Measurements from ENCODE around the gene PHGDH.
A peak's percentile ranks its signal among the peaks of the same experiment; 100 is the strongest.
"Not testable (repeated sequence)": the region's sequence is repeated elsewhere in the genome, so short reads cannot be mapped to it uniquely, and the experiment has no call there.

The PHGDH gene

DNA sequence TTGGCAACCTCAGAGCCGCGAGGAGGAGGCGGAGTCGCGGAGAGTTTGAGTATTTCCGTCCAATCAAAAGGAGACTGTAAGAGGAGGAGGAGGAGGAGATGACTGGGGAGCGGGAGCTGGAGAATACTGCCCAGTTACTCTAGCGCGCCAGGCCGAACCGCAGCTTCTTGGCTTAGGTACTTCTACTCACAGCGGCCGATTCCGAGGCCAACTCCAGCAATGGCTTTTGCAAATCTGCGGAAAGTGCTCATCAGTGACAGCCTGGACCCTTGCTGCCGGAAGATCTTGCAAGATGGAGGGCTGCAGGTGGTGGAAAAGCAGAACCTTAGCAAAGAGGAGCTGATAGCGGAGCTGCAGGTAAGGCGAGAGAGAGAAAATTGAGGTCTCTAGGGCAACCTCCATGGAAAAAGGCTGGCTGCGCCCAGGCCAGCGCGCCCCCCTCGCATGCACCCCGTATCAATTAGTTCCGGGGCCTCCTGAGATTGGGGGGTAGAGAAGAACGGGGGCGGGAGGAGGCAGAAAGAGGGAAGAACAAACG lies at the start of gene PHGDH:
Gene PHGDH (plus strand): TSS at position 131 of the 538 bp plus-strand sequence. CDS start 89 bp downstream, at position 220.
- DNase-seq: peak; percentile 79

DNA sequence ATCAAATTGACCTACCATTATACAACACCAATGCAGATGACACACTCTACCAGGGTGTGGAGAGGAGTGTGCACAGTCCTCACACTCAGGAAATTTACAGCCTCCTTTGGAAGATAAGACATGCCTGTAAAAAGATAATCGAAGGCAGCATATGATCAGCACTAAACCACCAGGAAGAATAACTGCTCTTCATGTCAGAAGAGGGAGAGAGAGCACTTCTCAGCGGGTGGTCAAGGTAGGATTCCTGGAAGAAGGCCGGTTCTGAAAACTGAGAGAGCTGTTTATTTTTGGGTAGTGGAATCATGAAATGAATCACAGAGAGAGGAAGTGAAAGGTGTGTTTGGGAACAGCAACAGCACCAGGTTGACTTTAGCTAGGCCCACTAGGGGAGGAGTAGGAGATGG lies 49.7 kb upstream of the PHGDH start:
- DNase-seq: no peak

DNA sequence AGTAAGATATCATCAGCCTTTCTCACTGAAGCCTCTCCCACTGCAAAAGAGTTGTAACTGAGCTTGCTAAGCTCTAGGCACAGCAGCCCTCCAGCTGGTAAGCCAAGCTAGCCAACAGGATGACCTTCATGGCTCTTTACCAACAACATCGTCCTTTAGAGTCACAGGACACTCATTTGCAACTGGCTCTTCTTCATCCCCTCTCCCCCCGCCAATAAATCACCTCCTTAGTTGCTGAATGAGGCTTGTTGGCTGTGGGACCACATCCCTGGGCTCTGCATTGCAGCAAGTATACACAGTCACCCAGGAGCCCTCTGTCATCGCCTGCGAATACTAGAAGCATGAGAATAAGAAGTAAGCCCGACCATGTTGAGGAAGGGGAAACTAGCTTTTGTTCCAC lies 47.7 kb upstream of the PHGDH start:
- DNase-seq: no peak

DNA sequence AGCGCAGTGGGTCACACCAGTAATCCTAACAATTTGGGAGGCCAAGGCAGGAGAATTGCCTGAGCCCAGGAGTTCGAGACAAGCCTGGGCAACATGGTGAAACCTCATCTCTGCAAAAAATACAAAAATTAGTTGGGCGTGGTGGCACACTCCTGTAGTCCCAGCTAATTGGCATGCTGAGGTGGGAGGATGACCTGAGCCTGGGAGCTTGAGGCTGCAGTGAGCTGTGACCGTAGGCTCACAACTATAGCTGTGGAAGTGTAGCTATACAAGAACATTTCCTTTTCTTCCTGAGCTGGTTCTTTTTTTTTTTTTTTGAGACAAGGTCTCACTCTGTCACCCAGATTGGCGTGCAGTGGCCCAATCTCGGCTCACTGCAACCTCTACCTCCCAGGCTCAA lies 44.6 kb upstream of the PHGDH start:
- DNase-seq: no peak

DNA sequence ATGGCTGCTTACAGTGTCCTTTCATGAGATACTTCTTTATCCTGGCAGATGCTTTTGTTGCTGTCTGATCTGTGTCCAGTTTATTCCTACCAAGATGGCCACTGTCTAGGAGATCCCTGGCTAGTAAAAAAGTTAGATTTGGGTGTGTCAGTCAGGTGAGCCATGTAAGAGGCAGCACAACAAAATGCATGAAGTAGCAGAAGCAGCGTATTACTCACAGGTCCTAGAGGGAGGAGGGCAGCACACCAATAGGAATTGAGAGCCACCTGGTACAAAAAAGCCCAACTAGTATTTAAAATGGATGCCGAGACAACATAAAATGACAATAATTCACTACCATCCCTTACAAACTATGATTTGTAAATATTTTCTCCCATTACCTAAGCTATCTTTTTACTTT lies 40.8 kb upstream of the PHGDH start:
- no peak for DNase-seq

DNA sequence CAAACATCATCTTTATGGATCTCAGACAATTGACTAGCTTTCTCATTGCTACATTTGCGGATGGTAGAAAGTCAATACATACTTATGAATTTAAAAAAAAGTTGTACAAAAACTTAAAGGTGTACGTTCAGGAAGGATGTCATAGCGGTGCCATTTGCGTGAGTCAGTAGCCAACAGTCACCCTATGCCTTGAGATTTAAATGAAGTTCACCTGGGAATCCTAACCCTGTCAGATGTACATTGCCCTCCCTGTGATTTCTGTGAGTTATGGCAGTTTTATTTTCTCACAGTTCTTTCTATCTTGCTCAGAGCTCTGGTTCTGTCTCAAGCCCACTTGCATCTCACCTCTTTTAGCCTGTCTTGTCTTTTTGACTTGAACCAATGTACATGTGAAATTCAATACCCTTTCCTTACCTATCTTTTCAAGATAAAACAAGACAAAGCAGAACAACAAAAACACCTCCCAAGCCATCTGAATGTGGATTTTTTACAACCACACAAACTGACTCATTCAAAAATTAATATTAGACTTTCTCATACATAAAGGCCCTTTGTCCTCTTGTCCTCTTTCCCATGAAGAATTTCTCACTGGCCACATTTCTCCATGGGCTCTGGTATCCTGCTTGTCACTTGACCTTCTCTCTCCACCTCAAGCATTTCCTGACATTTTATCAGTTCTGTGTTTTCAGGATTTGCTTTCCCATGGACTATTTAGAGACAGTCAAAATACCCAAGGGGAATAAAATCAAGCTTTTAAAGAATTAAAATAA lies 38.4 kb upstream of the PHGDH start:
- DNase-seq: no peak

DNA sequence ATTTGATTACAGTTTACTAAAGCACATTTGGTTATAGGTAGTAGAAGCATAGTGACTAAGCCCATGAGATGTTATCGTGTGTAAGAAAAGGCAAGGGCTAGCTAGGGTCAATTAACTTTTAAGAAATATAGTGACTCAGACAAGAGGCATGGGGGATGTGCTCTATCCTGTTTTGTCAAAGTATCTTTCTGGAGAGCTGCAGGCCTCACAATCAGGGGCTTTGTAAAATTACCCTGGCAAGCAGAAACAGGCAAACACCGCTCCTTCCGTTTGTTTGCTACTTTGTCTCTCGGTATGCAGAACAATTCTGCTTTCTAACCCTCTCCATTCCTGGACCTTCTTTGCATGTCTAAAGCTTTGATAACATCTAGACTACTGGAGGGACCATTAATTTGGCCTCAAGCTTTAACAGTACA lies 37.6 kb upstream of the PHGDH start:
- no peak for DNase-seq

DNA sequence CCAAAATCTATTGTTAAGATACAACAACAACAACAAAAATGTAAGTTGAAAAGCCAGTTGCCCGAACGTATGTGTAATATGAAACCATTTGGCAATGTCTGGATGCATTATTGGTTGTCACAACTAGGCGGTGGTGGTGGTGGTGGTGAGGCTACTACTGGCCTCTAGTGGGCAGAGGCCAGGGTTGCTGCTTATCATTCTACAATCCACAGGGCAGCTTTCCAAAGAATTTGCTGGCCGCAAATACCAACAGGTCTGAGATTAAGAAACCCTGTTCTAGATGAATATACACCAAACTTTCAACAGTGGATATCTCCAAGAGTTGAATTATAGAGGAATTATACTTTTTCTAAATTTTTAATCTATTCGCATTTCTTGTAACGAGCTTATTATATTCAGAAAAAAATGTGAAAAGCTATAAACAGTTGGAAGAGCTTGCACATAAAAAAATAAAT lies 36.9 kb upstream of the PHGDH start:
- DNase-seq: no peak

DNA sequence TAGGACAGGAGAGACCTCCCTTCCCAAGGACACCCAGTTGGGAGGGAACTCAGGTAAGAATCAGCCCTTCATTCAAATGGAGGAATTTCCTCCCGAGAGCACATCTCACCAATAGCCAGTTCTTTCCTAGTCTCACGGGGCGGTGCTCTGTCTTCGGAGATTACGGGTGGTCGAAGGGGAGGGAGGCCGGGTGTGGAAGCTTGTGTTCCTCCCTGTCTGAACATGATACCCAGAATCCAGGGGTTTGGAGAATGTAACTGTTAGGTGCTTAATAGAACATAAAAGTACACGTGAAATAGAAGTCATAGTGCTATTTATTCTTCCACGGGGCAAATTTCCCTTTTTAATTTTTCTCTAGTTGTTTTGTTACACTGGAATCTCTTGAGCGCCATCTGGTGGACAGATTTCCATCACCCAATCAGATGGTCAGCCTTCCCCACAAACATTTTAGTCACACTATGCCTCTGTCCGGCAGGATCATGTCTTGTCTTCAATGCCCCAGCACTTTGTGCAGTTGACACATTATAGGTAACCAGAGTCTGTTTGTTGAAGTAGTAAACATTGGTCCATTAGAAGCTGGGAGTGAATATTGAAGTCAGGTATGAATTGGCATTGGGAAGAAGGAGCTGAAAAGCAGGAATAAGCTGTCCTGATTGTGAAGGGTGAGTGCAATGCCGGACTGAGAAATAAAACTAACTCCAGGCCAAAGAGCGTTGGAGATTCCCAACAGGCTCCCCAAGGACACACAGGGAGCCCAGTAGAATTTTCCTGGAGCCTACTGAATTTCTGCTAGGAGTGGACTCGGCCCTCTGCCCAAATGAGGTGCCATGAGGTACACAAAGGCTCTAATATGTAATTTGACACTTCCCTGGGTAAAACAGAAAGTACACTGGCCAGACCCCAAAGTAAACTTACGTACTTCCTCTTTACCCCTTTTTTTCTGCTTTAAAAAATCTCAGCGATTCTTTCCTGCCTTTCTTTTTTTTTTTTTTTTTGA lies 36.1 kb upstream of the PHGDH start:
- DNase-seq: peak; percentile 74

DNA sequence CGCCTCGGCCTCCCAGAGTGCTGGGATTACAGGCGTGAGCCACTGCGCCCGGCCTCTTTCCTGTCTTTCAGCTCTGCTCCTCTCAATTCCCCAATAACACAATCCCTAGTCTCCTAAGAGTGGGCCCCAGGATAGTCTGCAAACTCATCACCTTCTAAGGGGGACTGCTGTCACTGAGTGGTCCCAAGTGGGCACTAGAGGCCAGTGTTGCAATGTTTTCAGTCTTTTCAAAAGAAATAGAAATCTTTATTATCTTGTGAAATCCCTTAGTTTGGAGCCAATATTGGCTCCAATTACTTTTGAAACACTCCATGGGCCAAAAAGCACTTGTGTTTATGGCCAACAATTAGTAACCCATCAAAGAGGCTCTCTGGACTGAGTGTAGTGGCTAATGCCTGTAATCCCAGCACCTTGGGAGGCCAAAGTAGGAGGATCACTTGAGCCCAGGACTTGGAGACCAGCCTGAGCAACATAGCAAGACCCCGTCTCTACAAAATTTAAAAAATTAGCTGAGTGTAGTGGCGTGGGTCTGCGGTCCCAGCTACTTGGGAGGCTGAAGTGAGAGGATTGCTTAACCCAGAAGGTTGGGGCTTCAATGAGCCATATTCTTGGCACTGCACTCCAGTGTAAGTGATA lies 35.0 kb upstream of the PHGDH start:
- DNase-seq: no peak

DNA sequence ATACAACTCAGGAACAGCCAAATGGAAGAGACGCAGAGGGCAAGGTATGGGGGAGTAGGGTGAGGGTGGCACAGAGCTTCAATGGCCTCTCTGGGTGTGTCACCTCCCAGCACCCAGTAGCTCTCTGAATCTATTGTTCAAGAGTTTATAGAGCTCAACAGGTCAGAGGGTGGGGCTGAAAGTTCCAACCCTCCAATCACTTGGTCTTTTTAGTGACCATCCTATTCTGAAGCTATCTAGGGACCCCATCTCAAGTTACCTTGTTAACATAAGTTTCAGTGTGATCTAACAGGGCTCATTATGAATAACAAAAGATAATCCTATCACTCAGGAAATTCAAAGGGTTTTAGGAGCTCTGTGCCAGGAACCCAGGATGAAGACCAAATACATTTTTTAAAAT lies 32.5 kb upstream of the PHGDH start:
- no peak for DNase-seq

DNA sequence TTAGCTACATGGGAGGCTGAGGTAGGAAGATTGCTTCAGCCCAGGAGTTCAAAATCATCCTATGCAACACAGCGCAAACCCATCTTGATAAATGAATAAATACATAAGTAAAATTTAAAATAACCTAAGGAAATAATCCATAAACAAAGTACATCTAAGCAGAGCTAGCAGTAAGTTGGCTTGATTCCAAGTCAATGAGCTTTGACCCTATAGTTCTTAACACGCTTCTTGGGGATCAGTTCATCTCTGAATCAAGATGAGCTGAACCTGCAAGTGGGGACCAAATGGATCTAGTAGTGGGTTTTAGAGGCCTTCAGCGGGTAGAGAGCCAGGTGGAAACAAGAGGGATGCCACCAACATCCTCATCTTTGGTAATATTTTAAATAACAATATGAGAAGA lies 31.5 kb upstream of the PHGDH start:
- no peak for DNase-seq

DNA sequence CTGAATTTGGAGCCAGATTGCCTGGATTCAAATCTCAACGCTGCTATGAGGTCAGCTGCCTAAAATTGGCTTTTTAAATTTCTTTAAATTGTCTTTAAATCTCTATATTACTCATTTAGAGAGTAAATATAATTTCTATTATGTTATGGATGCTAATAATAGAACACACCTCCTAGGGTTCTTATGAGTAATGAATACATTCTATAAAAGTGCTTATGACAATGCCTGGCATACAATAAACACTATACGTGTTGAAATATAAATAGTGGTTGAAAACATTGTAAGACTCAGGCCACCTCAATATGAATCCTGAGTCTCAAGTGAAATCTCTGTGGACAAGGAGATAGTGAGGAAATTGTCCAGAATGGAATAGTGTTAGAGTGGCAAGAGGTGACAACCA lies 31.0 kb upstream of the PHGDH start:
- no peak for DNase-seq

DNA sequence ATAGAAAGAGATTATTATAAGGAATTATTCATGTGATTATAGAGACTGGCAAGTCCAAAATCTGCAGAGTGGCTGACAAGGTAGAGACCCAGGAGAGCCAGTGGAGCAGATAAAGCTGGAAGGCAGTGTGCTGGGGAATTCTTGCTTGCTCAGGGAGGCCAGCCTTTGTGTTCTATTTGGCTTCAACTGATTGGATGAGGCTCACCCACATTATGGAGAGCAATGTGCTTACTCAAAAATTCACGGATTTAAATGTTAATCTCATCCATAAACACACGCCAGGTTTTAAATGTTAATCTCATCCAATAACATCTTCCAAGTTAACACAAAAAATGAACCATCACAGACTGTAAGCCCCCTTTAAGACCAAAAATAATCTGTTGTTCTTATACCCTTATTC lies 30.2 kb upstream of the PHGDH start:
- DNase-seq: no peak

DNA sequence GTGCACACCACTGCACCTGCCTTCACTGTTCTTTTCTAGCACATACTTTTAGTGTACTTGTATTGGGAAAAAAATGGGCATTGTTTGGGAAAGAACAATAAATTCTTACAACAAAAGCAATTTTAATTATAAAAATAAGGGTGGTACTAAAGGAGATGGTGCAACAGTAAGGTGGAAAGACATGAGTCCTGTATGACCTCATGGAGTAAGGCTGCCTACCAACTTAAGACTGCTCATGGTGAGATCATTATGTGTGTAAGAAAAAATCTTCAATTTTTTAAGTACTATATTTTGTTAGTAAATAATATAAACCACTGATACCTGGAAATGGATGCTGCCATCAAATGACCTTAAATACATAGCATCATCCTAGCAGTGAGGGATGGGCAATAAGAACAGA lies 29.6 kb upstream of the PHGDH start:
- DNase-seq: no peak

DNA sequence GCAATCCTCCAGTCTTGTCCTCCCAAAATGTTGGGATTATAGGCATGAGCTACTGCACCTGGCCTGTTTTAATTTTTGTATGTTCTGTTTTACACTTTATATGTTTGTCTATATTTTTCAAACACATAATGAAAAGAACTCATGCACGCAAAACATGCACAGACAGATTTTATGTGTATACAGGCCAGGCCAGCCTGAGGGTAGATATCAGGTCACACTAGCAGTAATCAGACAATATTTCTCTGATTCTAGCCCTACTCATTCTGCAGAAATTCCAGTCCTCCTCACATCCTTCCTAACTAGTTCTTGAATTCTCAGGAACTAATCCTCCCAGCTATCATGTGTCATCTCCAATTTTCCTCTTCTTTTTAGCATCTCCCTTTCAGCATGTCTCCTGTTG lies 27.8 kb upstream of the PHGDH start:
- DNase-seq: no peak

DNA sequence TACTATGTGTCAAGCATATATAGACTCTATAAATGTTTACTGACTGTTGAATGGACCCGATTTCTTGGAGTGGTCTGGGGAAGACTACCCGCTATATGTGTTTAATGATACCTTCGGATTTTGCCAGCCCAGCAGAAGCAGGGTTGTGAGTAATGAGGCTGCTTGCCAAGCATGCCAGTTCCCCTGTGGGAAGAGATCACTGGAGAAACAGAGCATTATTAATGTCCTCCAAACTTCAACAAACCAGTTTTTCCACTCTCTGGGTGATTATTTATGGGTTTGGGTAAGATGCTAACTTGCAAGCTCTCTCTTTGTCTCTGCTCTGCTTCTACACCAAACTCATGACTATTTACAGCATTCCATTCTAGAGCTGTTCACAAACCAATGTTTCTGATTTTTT lies 25.1 kb upstream of the PHGDH start:
- no peak for DNase-seq

DNA sequence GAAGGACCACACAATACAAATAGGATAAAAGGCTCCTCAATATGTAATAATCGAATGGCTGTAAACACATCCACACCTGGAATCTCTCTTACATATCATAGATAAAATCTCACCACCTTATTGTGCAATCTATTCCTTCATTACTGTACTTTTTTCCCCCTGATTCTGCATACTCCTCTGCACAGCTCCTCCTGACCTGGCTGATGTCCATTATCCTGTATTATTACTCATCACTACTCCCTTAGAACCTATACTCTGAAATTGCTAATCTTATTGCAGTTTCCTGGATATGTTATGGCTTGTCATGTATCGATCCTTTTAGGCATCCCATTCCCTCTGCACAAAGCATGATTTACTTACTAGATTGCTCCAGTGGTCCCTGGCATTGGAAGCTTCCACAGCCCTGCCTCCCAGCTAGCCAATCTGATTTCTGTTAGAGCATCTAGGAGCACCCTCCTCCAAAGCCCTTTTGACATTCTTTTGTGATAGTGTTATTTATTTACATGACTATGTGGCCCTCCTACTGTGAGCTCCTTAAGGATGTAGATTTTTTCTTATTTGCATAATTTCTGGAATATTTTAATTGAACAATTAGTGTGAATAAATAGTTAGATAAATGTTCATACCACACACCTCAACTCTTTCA lies 24.2 kb upstream of the PHGDH start:
- no peak for DNase-seq

DNA sequence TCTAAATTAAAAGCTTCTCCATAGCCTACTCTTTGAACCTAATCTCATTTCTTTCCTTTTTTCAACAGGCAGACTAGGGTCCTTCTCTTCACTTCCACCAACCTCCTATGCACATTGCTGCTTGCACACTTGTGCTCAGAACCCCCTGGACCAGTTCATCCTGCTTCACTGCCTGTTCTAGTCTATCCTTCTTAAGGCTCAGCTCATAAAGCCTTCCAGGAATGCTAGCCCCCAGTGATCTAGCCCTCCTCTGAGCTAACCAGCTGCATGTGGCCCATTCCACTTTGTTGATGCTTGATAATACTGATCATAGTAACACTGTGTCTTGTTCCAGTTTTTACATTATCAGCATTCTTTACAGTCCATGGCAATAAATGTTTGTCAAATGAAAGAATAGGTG lies 22.9 kb upstream of the PHGDH start:
- no peak for DNase-seq

DNA sequence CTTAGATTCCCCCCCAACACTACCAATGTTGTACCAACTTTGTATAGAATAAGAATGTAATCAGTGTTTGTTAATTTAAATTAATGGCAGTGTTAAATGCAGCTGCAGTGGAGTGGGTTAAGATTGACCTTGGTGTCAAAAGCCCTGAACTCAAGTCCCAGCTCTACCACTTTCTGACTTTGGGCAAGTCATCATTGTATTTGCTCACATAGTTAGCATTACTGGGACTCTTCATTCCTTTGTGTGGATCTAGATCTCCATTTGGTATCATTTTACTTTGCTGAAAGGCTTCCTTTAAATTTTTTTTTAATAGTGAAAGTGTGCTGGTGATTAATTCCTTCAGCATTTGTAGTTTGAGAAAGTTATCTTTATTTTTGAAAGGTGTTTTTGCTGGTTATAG lies 22.2 kb upstream of the PHGDH start:
- no peak for DNase-seq

DNA sequence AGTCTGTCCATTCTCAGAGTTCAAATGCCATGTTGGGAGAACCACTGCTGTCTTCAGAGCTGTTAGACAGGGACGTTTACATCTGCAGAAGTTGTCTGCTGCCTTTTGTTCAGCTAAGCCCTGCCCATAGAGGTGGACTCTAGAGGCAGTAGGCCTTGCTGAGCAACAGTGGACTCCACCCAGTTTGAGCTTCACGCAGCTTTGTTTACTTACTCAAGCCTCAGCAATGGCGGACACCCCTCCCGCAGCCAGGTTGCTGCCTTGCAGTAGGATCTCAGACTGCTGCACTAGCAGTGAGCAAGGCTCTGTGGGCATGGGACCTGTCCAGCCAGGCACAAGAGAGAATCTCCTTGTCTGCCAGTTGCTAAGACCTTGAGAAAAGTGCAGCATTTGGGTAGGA lies 14.9 kb upstream of the PHGDH start:
- DNase-seq: not testable (repeated sequence)

DNA sequence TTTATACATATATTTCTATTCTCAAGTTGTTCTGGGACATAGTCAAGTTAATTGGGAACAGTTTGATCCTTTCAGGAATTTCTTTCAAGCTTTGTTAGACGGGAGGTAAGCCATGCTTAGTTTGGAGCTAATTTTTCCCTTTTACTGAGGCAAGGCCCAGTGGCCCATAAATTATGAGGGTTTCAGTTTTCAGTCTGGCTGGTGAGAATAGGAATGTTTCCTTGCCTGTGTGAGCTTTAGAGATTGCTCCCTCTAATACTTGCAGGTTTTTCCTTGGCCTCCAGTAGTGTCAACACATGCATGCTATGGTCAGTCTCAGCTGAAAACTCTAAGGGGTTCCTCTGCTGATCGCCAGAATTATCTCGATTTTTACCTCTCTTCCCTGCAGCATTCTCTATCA lies 14.1 kb upstream of the PHGDH start:
- no peak for DNase-seq

DNA sequence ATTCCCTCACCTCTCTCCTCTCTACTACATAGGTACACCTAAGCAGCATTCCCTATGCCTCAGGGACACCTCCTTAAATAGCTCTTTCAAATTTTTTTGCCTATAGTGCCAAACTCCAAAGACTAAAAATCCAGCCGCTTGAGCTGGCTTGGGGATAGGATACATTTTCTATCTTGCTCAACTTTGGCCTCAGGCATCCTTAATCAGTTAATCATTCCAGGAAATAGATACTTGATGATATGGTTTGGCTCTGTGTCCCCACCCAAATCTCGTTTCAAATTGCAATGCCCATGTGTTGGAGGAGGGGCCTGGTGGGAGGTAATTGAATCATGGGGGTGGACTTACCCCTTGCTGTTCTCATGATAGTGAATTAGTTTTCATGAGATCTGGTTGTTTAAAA lies 11.4 kb upstream of the PHGDH start:
- no peak for DNase-seq

Measured in NCI-H1694 (cell line).